B cell (primary cell): ENCODE measurements around the gene POC5. TPM values are rescaled to one million over a fixed set of nuclear protein-coding genes. Genes with fewer than 3 reads are reported as not detected.

Experiments
- ATAC-seq: fragments of 200-7000 bp; cut with Tn5 transposase; one replicate; pipeline ENCODE4 v1.10.0; 2021; ENCODE audit warnings: low read depth, mild to moderate bottlenecking, moderate number of reproducible peaks, moderate library complexity
- CTCF ChIA-PET: fragments of 350-600 bp; sonication (Branson Sonifier 250); formaldehyde crosslinking; loops from one replicate; lab custom pipeline; 2021; ENCODE audit warnings: antibody characterized with exemption, inconsistent platforms; lab: Charles Lee
- POLR2A ChIA-PET: fragments of 350-600 bp; sonication (Branson Sonifier 250); formaldehyde crosslinking; loops from one replicate; lab custom pipeline; 2021; ENCODE audit warnings: antibody characterized with exemption; lab: Charles Lee
- DNase-seq: peaks from one replicate; pipeline ENCODE4 v3.0.0; 2013
- H2AFZ ChIP-seq: 2 replicates; pipeline ENCODE4 v1.6.1; 2012; ENCODE audit warnings: mild to moderate bottlenecking, low read depth, low read length; ENCODE audit not compliant: insufficient read depth, poor library complexity, severe bottlenecking
- H3K27ac ChIP-seq, 2 donors: 1 replicate in 1 of 2; 2 replicates in 1 of 2; pipeline ENCODE4 v1.5.1; 2012 to 2013; ENCODE audit warnings: low read length in 2 of 2, mild to moderate bottlenecking in 2 of 2, moderate library complexity in 1 of 2
- H3K27me3 ChIP-seq, 4 experiments: fragments of 200-600 bp in 1 of 4; sonication (generic) in 1 of 4; replicated peaks in 1 of 4; 1 replicate in 2 of 4; 2 replicates in 2 of 4; pipeline versions ENCODE4 v1.6.1 to v1.7.0; 2013 to 2016; ENCODE audit warnings: low read length in 3 of 4, mild to moderate bottlenecking in 2 of 4, mixed read lengths in 1 of 4, moderate library complexity in 1 of 4; ENCODE audit not compliant: insufficient read depth in 4 of 4, control insufficient read depth in 3 of 4; ENCODE audit errors: control extremely low read depth in 1 of 4
- H3K36me3 ChIP-seq, 2 experiments: replicated peaks in 1 of 2; 1 replicate in 1 of 2; 2 replicates in 1 of 2; pipeline versions ENCODE4 v1.6.1 to v1.7.1; 2013; ENCODE audit warnings: low read length in 1 of 2; ENCODE audit not compliant: insufficient read depth in 2 of 2, control insufficient read depth in 1 of 2; ENCODE audit errors: control extremely low read depth in 1 of 2, extremely low read depth in 1 of 2
- H3K4me1 ChIP-seq, 2 donors: fragments of 200-600 bp in 1 of 2; sonication (generic) in 1 of 2; 1 replicate in 1 of 2; 2 replicates in 1 of 2; pipeline versions ENCODE4 v1.5.1 to v1.6.1; 2013 to 2017; ENCODE audit warnings: low read length in 2 of 2; ENCODE audit not compliant: control insufficient read depth in 2 of 2, insufficient read depth in 2 of 2
- H3K4me2 ChIP-seq: replicated peaks from 2 replicates; pipeline ENCODE3; 2012; ENCODE audit warnings: mild to moderate bottlenecking, low read depth, low read length; ENCODE audit not compliant: poor library complexity, severe bottlenecking
- H3K4me3 ChIP-seq, 5 experiments: fragments of 200-600 bp in 1 of 5; sonication (generic) in 1 of 5; 1 replicate in 3 of 5; 2 replicates in 2 of 5; pipeline versions ENCODE4 v1.5.1 to v1.7.0; 2011 to 2016; ENCODE audit warnings: low read length in 4 of 5, mild to moderate bottlenecking in 4 of 5, low read depth in 2 of 5, control low read depth in 1 of 5, moderate library complexity in 1 of 5; ENCODE audit not compliant: insufficient read depth in 1 of 5; ENCODE audit errors: control extremely low read depth in 1 of 5, extremely low read depth in 1 of 5
- H3K79me2 ChIP-seq: fragments of 200-600 bp; sonication (generic); one replicate; pipeline ENCODE4 v1.6.0; 2016; ENCODE audit warnings: low read length; ENCODE audit not compliant: control insufficient read depth, insufficient read depth
- H3K9ac ChIP-seq: fragments of 200-600 bp; sonication (generic); 2 replicates; pipeline ENCODE4 v1.6.1; 2017; ENCODE audit warnings: mild to moderate bottlenecking, low read length, moderate library complexity
- H3K9me3 ChIP-seq, 3 donors: one replicate each; pipeline versions ENCODE4 v1.6.1 to v1.7.1; 2013; ENCODE audit warnings: low read length in 2 of 3; ENCODE audit not compliant: control insufficient read depth in 2 of 3, insufficient read depth in 1 of 3; ENCODE audit errors: control extremely low read depth in 1 of 3
- H4K20me1 ChIP-seq: 2 replicates; pipeline ENCODE4 v1.6.0; 2012; ENCODE audit warnings: mild to moderate bottlenecking, low read length; ENCODE audit not compliant: insufficient read depth, control insufficient read depth, poor library complexity, severe bottlenecking
- H3K27ac Mint-ChIP-seq: one replicate; pipeline ENCODE4 v1.8.0; 2021; ENCODE audit warnings: mixed read lengths
- H3K27me3 Mint-ChIP-seq: one replicate; pipeline ENCODE4 v1.8.0; 2021; ENCODE audit warnings: mixed read lengths
- H3K4me1 Mint-ChIP-seq: one replicate; pipeline ENCODE4 v1.8.0; 2021; ENCODE audit warnings: mixed read lengths
- H3K4me3 Mint-ChIP-seq: one replicate; pipeline ENCODE4 v1.8.0; 2021; ENCODE audit warnings: mixed read lengths
- H3K9me3 Mint-ChIP-seq: one replicate; pipeline ENCODE4 v1.8.0; 2022; ENCODE audit warnings: mixed read lengths; ENCODE audit not compliant: insufficient read depth
- EZH2 ChIP-seq: IDR thresholded peaks from 2 replicates; pipeline ENCODE4 v1.6.1; 2012; ENCODE audit warnings: borderline replicate concordance, low read depth, mild to moderate bottlenecking, moderate library complexity, low read length; ENCODE audit not compliant: insufficient read depth, poor library complexity, severe bottlenecking
- WGBS: methylation state at CpG from one replicate; pipeline ENCODE4 v1.1.5; 2013; ENCODE audit warnings: missing lambda C conversion rate; ENCODE audit not compliant: insufficient coverage; 5-methylcytosine and 5-hydroxymethylcytosine counted together
- intact Hi-C: fragments of 100-400 bp; cut with micrococcal nuclease; formaldehyde crosslinking; loops from one replicate; pipeline ENCODE4 v1.10.0; 2022
- polyA minus RNA-seq: library from RNA; depleted of rRNA, polyadenylated mRNA; stranded (reverse); fragments of >200 nt; gene quantifications from 2 replicates; pipeline ENCODE4 v1.2.3, GENCODE V29; 2012
- polyA plus RNA-seq: library from polyadenylated mRNA; depleted of rRNA; stranded (reverse); fragments of >200 nt; gene quantifications from 2 replicates; pipeline ENCODE4 v1.2.3, GENCODE V29; 2012
- total RNA-seq, 2 donors: library from RNA; stranded (reverse); fragments of 120-200 nt in 1 of 2; gene quantifications; 1 replicate in 1 of 2; 2 replicates in 1 of 2; pipeline versions ENCODE4 v1.2.3 to v1.2.4, GENCODE V29; 2013 to 2022
- TF ChIP-seq, protein P1 (sequence below): fragments of 200-600 bp; IDR thresholded peaks from one replicate; pipeline ENCODE4 v1.8.0; 2022; ENCODE audit warnings: antibody characterized with exemption, mild to moderate bottlenecking

Gene POC5, protein sequence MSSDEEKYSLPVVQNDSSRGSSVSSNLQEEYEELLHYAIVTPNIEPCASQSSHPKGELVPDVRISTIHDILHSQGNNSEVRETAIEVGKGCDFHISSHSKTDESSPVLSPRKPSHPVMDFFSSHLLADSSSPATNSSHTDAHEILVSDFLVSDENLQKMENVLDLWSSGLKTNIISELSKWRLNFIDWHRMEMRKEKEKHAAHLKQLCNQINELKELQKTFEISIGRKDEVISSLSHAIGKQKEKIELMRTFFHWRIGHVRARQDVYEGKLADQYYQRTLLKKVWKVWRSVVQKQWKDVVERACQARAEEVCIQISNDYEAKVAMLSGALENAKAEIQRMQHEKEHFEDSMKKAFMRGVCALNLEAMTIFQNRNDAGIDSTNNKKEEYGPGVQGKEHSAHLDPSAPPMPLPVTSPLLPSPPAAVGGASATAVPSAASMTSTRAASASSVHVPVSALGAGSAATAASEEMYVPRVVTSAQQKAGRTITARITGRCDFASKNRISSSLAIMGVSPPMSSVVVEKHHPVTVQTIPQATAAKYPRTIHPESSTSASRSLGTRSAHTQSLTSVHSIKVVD
- total RNA-seq (22.7 and 25.5 TPM in 2 replicates), polyA plus RNA-seq (25.4 and 25.5 TPM in 2 replicates), polyA minus RNA-seq (7.5 and 14.6 TPM in 2 replicates)
- total RNA-seq (2013), result 23.3 TPM

GRCh38 chr5:75717082-75717922 is at the start of gene POC5:
Gene POC5, minus strand, starts transcription at chr5:75717437. Its CDS starts 4,500 bp downstream, at chr5:75712937.
- Mint-ChIP-seq H3K9me3 (no peaks in the 10 kb centered on the region), H3K27ac (peak within 1 kb of the TSS; percentile 99), H3K4me1 (peaks cover 37% of the 10 kb centered on the region), H3K27me3 (peaks cover 6% of the 10 kb centered on the region), H3K4me3 (peak within 1 kb of the TSS; percentile 100)
- H3K27me3 ChIP-seq, result peaks cover 0 to 4% (median 0%) of the 10 kb centered on the region in 4 experiments
- peaks cover 8% of the 10 kb centered on the region for H4K20me1 ChIP-seq
- peak within 1 kb of the TSS; percentile 89 for H2AFZ ChIP-seq
- peak within 1 kb of the TSS; percentile 82 for H3K4me2 ChIP-seq
- peaks cover 0 to 11% (median 0%) of the 10 kb centered on the region in 3 donors for H3K9me3 ChIP-seq
- peak within 1 kb of the TSS; percentile 80 to 99 (median 89) for H3K4me3 ChIP-seq
- peaks cover 42% of the 10 kb centered on the region for H3K79me2 ChIP-seq
- peaks cover under 1% of the 10 kb centered on the region in 2 experiments for H3K36me3 ChIP-seq
- TF ChIP-seq EZH2, result no peak
- TF ChIP-seq, protein P1, sequence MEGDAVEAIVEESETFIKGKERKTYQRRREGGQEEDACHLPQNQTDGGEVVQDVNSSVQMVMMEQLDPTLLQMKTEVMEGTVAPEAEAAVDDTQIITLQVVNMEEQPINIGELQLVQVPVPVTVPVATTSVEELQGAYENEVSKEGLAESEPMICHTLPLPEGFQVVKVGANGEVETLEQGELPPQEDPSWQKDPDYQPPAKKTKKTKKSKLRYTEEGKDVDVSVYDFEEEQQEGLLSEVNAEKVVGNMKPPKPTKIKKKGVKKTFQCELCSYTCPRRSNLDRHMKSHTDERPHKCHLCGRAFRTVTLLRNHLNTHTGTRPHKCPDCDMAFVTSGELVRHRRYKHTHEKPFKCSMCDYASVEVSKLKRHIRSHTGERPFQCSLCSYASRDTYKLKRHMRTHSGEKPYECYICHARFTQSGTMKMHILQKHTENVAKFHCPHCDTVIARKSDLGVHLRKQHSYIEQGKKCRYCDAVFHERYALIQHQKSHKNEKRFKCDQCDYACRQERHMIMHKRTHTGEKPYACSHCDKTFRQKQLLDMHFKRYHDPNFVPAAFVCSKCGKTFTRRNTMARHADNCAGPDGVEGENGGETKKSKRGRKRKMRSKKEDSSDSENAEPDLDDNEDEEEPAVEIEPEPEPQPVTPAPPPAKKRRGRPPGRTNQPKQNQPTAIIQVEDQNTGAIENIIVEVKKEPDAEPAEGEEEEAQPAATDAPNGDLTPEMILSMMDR, result no peak
- DNase-seq (peak; percentile 98), ATAC-seq (peak; percentile 95)
- intact Hi-C loops, result loop anchor here (1.0 to 5.0 kb wide), 5 partner anchors 206 to 1033 kb away; partner anchors contain the start of genes CERT1, HEXB, HMGCR and IQGAP2
- 2% methylated on average over 45 of the region's 51 CpGs for WGBS
- ChIA-PET POLR2A (interaction anchor here (0.6 to 1.0 kb wide), 2 partner anchors 25 to 40 kb away, joined by 3 to 6 read pairs; no protein-coding TSS in a partner anchor), CTCF (interaction anchor here (0.9 kb wide), 1 partner anchor 480 kb away, joined by 5 read pairs; no protein-coding TSS in a partner anchor)
- peak within 1 kb of the TSS; percentile 93 for H3K9ac ChIP-seq
- peaks cover 12 to 18% of the 10 kb centered on the region in 2 donors for H3K4me1 ChIP-seq
- peak within 1 kb of the TSS; percentile 80 to 85 for H3K27ac ChIP-seq
